ENCODE measurements around the gene C10orf53. TPM values are rescaled to one million over a fixed set of nuclear protein-coding genes. Genes with fewer than 3 reads are reported as not detected.

Gene C10orf53
- total and polyA plus RNA-seq, 2 of the 8 experiments (the other 6 are each of a cell fraction or from before 2014, with no cell fraction given), result not detected

- TF ChIP-seq ATF2 (IDR thresholded peaks at IDR 0.05; ENCODE audit: low read length) (no peak), POLR2AphosphoS5 (IDR thresholded peaks at IDR 0.05; ENCODE audit: low read depth, low read length) (no peak), CEBPB (IDR thresholded peaks at IDR 0.05; ENCODE audit: low read depth, low read length) (no peak), EGR1 (IDR thresholded peaks at IDR 0.05; ENCODE audit: borderline replicate concordance, low read depth, low read length) (no peak)
Measured at GRCh38 chr10:49745756-49746155, 66.3 kb downstream of the C10orf53 start (continued).
